ENCODE data around the gene SLC25A21. TPM values are rescaled to one million over a fixed set of nuclear protein-coding genes. Genes with fewer than 3 reads are reported as not detected.

The SLC25A21 gene
- total and polyA plus RNA-seq, 10 of the 15 experiments (the other 5 are each of a cell fraction or from before 2014, with no cell fraction given): 0.06 to 0.72 (median 0.17) TPM; not detected in 3

GRCh38 chr14:36989806-36990205 lies 182.6 kb downstream of the SLC25A21 start (continued):
- TF ChIP-seq SRF (IDR thresholded peaks at IDR 0.05; ENCODE audit: low read depth in 2 of 2, low read length in 2 of 2) (no peak), CEBPB (IDR thresholded peaks at IDR 0.05; ENCODE audit: borderline replicate concordance in 1 of 2, low read depth in 2 of 2, low read length in 2 of 2) (no peak)

GRCh38 chr14:36988989-36989388 lies 183.4 kb downstream of the SLC25A21 start:
- intact Hi-C loops (cut with micrococcal nuclease; ENCODE audit: unreplicated experiment) (no loop called here), in situ Hi-C loops (cut with MboI) (no loop called here)
- SMC1A ChIA-PET (ENCODE audit: uncharacterized antibody, unreplicated experiment): no interaction called here
- Histone ChIP-seq H3K9me3 (replicated peaks; ENCODE audit: control insufficient read depth, insufficient read depth, low read length) (no peaks in the 10 kb centered on the region), H3K36me3 (ENCODE audit: control insufficient read depth in 2 of 2, insufficient read depth in 2 of 2, low read length in 1 of 2) (no peaks in the 10 kb centered on the region), H3K4me1 (ENCODE audit: control insufficient read depth, insufficient read depth, low read length) (no peaks in the 10 kb centered on the region), H3K9ac (ENCODE audit: control insufficient read depth, insufficient read depth, low read length) (no peak overlapping the region), H3K27me3 (replicated peaks in 1 of 2; ENCODE audit: control insufficient read depth in 2 of 2, insufficient read depth in 2 of 2, low read length in 1 of 2) (no peaks in the 10 kb centered on the region), H2AFZ (ENCODE audit: control insufficient read depth, low read depth, low read length) (no peak overlapping the region), H3K79me2 (ENCODE audit: control insufficient read depth, insufficient read depth, low read length) (no peaks in the 10 kb centered on the region), H3K4me3 (no peak overlapping the region), H4K20me1 (ENCODE audit: control insufficient read depth, insufficient read depth) (no peaks in the 10 kb centered on the region), H3K27ac (ENCODE audit: control insufficient read depth, insufficient read depth) (no peak overlapping the region), H3K4me2 (ENCODE audit: control insufficient read depth, insufficient read depth) (no peak overlapping the region)
- ATAC-seq: no peak
- TF ChIP-seq PAX5 (IDR thresholded peaks at IDR 0.05; ENCODE audit: borderline replicate concordance, low read depth, low read length) (no peak), EED (IDR thresholded peaks at IDR 0.05; ENCODE audit: low read depth) (no peak), CBX3 (IDR thresholded peaks at IDR 0.05; ENCODE audit: borderline replicate concordance, low read depth) (no peak)
- TF ChIP-seq, protein P1, sequence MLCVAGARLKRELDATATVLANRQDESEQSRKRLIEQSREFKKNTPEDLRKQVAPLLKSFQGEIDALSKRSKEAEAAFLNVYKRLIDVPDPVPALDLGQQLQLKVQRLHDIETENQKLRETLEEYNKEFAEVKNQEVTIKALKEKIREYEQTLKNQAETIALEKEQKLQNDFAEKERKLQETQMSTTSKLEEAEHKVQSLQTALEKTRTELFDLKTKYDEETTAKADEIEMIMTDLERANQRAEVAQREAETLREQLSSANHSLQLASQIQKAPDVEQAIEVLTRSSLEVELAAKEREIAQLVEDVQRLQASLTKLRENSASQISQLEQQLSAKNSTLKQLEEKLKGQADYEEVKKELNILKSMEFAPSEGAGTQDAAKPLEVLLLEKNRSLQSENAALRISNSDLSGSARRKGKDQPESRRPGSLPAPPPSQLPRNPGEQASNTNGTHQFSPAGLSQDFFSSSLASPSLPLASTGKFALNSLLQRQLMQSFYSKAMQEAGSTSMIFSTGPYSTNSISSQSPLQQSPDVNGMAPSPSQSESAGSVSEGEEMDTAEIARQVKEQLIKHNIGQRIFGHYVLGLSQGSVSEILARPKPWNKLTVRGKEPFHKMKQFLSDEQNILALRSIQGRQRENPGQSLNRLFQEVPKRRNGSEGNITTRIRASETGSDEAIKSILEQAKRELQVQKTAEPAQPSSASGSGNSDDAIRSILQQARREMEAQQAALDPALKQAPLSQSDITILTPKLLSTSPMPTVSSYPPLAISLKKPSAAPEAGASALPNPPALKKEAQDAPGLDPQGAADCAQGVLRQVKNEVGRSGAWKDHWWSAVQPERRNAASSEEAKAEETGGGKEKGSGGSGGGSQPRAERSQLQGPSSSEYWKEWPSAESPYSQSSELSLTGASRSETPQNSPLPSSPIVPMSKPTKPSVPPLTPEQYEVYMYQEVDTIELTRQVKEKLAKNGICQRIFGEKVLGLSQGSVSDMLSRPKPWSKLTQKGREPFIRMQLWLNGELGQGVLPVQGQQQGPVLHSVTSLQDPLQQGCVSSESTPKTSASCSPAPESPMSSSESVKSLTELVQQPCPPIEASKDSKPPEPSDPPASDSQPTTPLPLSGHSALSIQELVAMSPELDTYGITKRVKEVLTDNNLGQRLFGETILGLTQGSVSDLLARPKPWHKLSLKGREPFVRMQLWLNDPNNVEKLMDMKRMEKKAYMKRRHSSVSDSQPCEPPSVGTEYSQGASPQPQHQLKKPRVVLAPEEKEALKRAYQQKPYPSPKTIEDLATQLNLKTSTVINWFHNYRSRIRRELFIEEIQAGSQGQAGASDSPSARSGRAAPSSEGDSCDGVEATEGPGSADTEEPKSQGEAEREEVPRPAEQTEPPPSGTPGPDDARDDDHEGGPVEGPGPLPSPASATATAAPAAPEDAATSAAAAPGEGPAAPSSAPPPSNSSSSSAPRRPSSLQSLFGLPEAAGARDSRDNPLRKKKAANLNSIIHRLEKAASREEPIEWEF (IDR thresholded peaks at IDR 0.05; ENCODE audit: insufficient replicate concordance, low read depth, low read length): no peak
- CTCF ChIA-PET: no interaction called here
- no TSS peak for BruUV-seq (replicated peaks)
- no peak for FAIRE-seq
- no peak for DNase-seq (ENCODE audit: low read depth, low spot score)
- WGBS (ENCODE audit: insufficient coverage, insufficient replicate concordance, low lambda C conversion rate, missing lambda C conversion rate): 73% methylated on average over 1 of the region's 1 CpG
- POLR2A ChIA-PET: no interaction called here
- RAD21 ChIA-PET (ENCODE audit: unreplicated experiment): no interaction called here

All from GM12878 (cell line).